Stimulated activated effector memory CD8-positive, alpha-beta T cell treated with anti-CD3 and anti-CD28 coated beads, Interleukin-12 subunit alpha, Interleukin-12 subunit beta, amount 100 ng/mL, for 72 hours (primary cell): ENCODE measurements around the gene ADCY4.

ENCODE experiments used
- ATAC-seq: fragments of 150-1000 bp; cut with Tn5 transposase; 2 replicates; pipeline ENCODE4 v1.10.0; 2021
- DNase-seq, 2 donors: peaks; one replicate each; pipeline ENCODE4 v3.0.0; 2021 to 2022; ENCODE audit warnings: low spot score in 2 of 2
- H3K27ac Mint-ChIP-seq: one replicate; pipeline ENCODE4 v1.8.0; 2022; ENCODE audit warnings: mild to moderate bottlenecking, mixed read lengths
- H3K36me3 Mint-ChIP-seq: one replicate; pipeline ENCODE4 v1.8.0; 2022; ENCODE audit warnings: mild to moderate bottlenecking, mixed read lengths
- H3K4me1 Mint-ChIP-seq: one replicate; pipeline ENCODE4 v1.8.0; 2022; ENCODE audit warnings: mixed read lengths
- H3K4me3 Mint-ChIP-seq: one replicate; pipeline ENCODE4 v1.8.0; 2022; ENCODE audit warnings: mild to moderate bottlenecking, mixed read lengths
- H3K9me3 Mint-ChIP-seq: one replicate; pipeline ENCODE4 v1.8.0; 2022; ENCODE audit warnings: mixed read lengths

The ADCY4 gene

DNA sequence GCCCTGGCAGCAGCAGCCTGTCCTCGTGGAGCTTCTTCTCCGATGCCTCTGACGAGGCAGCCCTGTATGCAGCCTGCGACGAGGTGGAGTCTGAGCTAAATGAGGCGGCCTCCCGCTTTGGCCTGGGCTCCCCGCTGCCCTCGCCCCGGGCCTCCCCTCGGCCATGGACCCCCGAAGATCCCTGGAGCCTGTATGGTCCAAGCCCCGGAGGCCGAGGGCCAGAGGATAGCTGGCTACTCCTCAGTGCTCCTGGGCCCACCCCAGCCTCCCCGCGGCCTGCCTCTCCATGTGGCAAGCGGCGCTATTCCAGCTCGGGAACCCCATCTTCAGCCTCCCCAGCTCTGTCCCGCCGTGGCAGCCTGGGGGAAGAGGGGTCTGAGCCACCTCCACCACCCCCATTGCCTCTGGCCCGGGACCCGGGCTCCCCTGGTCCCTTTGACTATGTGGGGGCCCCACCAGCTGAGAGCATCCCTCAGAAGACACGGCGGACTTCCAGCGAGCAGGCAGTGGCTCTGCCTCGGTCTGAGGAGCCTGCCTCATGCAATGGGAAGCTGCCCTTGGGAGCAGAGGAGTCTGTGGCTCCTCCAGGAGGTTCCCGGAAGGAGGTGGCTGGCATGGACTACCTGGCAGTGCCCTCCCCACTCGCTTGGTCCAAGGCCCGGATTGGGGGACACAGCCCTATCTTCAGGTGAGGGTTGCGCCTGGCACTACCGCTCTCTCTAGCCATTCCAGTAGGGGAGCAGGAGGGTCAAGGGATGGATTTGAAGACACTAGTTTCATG is 35.2 kb upstream of the ADCY4 start:
- H3K4me1 Mint-ChIP-seq = peaks cover 29% of the 10 kb centered on the region
- H3K4me3 Mint-ChIP-seq = no peak overlapping the region
- no peak for ATAC-seq
- H3K9me3 Mint-ChIP-seq = no peaks in the 10 kb centered on the region
- DNase-seq = no peak
- H3K36me3 Mint-ChIP-seq = no peaks in the 10 kb centered on the region
- H3K27ac Mint-ChIP-seq = no peak overlapping the region

DNA sequence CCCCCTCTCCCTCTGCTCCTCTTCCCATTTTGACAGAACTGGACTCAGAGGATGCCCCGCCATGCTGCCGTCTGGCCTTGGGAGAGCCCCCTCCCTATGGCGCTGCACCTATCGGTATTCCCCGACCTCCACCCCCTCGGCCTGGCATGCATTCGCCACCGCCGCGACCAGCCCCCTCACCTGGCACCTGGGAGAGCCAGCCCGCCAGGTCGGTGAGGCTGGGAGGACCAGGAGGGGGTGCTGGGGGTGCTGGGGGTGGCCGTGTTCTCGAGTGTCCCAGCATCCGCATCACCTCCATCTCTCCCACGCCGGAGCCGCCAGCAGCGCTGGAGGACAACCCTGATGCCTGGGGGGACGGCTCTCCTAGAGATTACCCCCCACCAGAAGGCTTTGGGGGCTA is 34.6 kb upstream of the ADCY4 start:
- H3K4me1 Mint-ChIP-seq = peaks cover 29% of the 10 kb centered on the region
- peak overlapping the region; percentile 67 for H3K4me3 Mint-ChIP-seq
- DNase-seq = no peak
- peak overlapping the region; percentile 72 for H3K27ac Mint-ChIP-seq
- H3K36me3 Mint-ChIP-seq = no peaks in the 10 kb centered on the region
- no peak for ATAC-seq
- no peaks in the 10 kb centered on the region for H3K9me3 Mint-ChIP-seq

DNA sequence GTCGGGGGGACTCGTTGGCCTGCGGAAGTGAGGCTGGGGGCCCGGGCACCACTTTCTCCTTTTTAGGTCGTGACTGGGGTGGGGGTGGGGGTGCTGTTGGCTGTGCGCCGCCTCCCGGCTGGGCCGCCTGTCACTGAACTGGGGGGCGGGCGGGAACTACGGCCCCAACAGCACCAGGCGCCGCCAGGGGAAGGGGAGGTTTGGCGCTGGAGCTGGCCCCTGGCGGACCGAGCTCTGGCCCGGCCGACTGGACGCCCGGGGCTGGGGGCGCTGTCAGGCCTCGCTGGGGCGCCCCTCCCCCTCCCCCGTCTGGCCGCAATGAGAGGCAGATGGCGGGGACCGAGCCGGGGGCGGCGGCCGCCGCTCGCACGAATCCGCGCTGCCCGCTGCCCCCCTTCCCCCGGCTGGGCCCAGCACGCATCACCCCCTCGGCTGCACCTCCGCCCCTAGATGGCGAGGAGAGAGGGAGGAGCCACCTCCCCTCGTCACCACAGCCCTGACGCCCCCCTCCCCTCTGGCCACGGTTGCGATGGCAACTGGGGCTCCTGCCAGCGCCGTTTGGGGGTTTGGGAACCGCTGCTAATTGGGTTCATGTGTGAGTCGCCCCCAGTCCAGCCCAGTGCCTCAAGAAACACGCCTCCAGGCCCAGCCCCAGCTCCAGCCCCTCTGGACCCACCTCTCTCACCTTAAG is 33.8 kb upstream of the ADCY4 start:
- Mint-ChIP-seq H3K27ac (peak overlapping the region; percentile 72), H3K9me3 (no peaks in the 10 kb centered on the region), H3K36me3 (no peaks in the 10 kb centered on the region), H3K4me1 (peaks cover 29% of the 10 kb centered on the region), H3K4me3 (peak overlapping the region; percentile 67)
- ATAC-seq (peak; percentile 33), DNase-seq (no peak)

DNA sequence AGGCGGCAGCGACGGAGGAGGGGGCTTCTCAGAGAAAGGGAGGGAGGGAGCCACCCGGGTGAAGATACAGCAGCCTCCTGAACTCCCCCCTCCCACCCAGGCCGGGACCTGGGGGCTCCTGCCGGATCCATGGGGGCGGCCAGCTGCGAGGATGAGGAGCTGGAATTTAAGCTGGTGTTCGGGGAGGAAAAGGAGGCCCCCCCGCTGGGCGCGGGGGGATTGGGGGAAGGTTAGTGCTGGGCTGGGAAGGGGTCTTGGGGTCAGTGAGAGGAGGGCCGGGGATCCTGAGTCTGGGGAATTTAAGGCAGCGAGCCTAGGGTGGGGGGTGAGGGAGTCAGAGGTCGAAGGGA is 33.3 kb upstream of the ADCY4 start:
- H3K4me1 Mint-ChIP-seq = peaks cover 29% of the 10 kb centered on the region
- H3K4me3 Mint-ChIP-seq = peak overlapping the region; percentile 67
- H3K9me3 Mint-ChIP-seq = no peaks in the 10 kb centered on the region
- no peak overlapping the region for H3K27ac Mint-ChIP-seq
- ATAC-seq (no peak), DNase-seq (no peak)
- H3K36me3 Mint-ChIP-seq = no peaks in the 10 kb centered on the region

DNA sequence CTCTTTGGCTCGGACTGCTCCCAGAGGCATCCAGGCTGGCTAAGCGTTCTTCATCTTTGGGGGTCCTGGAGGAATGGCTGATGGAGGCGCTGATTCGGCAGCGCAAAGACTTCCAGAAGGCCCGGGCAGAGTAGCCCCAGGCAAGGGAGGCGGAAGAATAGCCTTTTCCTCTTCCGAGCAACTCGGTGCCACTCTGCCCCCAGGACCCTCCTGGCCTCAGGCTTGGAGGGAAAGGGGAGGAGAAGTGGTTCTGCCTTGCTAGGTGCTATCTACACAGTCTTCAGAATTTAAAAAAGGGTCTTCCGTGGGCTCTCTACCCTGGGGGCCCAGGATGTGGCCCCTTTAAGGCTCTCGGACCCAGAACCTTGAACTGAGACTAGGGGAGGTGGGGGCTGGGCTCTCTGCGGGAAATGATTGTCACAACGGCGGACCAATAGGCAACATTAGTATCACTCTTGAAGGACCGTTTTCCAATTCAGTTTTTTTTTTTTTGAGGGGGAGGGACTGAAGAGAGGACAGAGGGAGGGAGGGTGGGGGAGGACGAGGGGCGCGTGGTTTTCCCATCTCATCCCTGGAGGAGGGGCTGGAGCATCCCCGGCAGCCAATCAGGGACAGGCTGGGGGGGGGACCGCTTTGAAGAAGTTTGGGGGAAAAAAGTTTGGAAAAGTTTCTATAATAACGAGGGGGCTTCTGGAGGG is 32.8 kb upstream of the ADCY4 start, which contains the start of gene NFATC4:
Gene NFATC4, plus strand, starts transcription at position 671 of the 698 bp plus-strand sequence. CDS start 157 bp downstream, outside the sequence.
- H3K36me3 Mint-ChIP-seq = no peaks in the 10 kb centered on the region
- ATAC-seq (no peak), DNase-seq (no peak)
- peaks cover 29% of the 10 kb centered on the region for H3K4me1 Mint-ChIP-seq
- peak within 1 kb of the TSS; percentile 67 for H3K4me3 Mint-ChIP-seq
- H3K27ac Mint-ChIP-seq = peak within 1 kb of the TSS; percentile 72
- H3K9me3 Mint-ChIP-seq = no peaks in the 10 kb centered on the region

DNA sequence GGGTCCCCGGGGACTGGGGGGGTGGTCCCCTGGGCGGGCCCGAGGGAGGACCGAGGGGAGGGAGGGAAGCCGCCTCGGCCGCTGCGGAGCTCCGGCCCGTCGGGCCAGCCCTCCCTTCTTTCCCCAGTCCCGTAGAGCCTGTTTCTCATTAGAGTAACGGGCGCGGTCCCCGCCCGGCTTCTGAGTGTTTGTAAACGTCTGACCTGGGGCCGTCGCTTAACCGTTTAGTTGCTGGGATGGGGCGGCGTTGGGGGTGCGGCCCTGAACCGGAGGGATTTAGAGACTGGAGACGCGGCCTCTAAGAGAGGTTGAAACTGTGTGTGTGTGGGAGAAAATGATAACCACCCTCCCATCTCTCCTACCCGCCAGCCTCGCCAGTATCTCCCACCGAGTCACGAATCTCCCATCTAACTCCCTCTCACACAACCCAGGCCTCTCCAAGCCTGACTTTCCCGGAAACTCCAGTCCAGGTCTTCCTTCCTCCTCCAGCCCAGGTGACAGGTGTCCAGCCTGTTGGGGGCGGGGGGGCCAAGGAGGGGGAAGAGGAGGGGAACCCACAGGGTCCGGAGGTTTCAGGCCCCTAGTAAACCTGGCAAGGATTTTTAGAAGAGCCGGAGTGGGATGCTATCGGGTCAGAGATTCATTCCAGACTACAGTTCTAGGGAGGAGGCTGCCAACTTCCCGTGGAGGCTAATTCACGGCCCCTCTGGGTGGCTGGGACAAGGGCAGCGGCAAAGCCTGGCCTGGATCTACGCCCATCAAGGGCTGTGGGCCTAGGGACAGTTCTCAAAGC is 32.0 kb upstream of the ADCY4 start:
- no peak overlapping the region for H3K27ac Mint-ChIP-seq
- peak overlapping the region; percentile 67 for H3K4me3 Mint-ChIP-seq
- no peaks in the 10 kb centered on the region for H3K36me3 Mint-ChIP-seq
- DNase-seq = peak in 1 of 2 donors; percentile 63
- H3K9me3 Mint-ChIP-seq = no peaks in the 10 kb centered on the region
- ATAC-seq = peak; percentile 46
- H3K4me1 Mint-ChIP-seq = peaks cover 29% of the 10 kb centered on the region

DNA sequence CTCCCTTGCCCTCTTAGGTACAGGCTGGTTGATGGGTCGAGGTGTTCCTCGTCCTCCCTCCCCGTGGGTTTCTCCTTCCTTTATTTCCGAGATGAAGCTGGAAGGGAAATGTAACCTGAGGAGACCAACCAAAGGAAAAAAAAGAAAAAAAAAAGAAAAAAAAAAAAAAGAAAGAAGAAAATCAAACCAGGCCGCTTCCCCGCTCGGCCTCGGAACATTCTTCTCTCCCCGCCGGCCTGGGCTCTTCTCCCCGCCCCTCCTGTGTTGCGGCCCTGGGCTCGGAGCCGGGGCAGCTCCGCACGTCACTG is 31.5 kb upstream of the ADCY4 start:
- peak overlapping the region; percentile 67 for H3K4me3 Mint-ChIP-seq
- H3K9me3 Mint-ChIP-seq = no peaks in the 10 kb centered on the region
- no peaks in the 10 kb centered on the region for H3K36me3 Mint-ChIP-seq
- ATAC-seq (no peak), DNase-seq (no peak)
- peaks cover 29% of the 10 kb centered on the region for H3K4me1 Mint-ChIP-seq
- peak overlapping the region; percentile 75 for H3K27ac Mint-ChIP-seq

DNA sequence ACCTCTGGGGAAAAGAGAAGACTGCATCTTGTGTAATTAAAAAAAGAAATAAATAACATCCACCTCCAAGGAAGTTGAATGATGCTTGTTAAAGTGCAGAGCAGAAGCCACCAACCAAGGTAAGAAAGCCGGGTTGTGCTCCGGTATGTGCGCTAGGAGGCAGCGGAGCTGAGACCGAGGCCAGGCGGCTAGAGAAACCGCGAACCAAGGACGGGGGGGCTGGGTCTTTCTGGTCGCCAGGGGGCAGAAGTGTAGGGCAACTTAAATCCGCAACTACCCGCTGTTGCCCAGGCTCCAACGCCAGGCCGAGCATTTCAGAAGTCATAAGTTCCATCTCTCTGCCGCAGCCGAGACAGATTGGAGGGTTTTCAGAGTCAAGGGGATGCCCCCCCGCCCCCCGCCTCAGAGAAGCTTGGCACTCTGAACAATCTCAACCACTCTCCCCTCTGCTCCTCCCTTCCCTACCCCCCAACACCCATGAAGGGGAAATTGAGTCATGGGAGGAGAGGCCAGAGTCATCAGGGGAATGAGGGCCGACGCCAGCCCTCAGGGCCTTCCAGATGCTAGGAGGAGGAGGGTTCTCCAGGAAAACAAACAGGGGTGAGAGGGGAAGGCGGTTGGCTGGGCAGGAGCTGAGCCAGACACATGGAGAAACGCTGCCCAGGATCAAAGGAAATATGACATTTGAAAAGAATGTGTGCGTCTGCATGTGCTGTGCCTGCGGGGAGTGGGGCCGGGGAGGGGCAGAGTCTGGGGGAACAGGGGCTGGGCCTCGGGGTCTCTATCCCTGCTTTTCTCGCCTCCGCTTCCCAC is 30.9 kb upstream of the ADCY4 start:
- no peaks in the 10 kb centered on the region for H3K9me3 Mint-ChIP-seq
- H3K27ac Mint-ChIP-seq = peak overlapping the region; percentile 75
- peaks cover 29% of the 10 kb centered on the region for H3K4me1 Mint-ChIP-seq
- peak; percentile 29 to 81 for DNase-seq
- no peaks in the 10 kb centered on the region for H3K36me3 Mint-ChIP-seq
- peak overlapping the region; percentile 67 for H3K4me3 Mint-ChIP-seq
- ATAC-seq = peak; percentile 79

DNA sequence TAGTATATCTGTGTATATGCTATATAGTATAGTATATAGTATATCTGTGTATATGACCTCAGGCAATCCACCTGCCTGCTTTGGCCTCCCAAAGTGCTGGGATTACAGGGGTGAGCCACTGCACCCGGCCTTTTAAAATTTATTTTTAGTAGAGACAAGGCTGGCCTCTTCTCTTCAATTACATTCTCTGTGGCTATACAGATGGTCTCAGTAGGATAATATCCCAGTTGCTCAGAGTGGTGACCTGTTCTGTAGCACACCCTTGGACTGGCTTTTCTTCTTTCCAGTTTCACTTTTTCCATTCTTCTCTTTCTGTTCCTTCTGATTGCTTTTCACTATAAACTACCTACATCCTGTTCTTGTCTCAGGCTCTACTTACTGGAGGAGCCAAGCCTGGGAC is 30.0 kb upstream of the ADCY4 start:
- no peaks in the 10 kb centered on the region for H3K9me3 Mint-ChIP-seq
- DNase-seq (no peak), ATAC-seq (no peak)
- H3K4me1 Mint-ChIP-seq = peaks cover 29% of the 10 kb centered on the region
- H3K4me3 Mint-ChIP-seq = no peak overlapping the region
- no peak overlapping the region for H3K27ac Mint-ChIP-seq
- H3K36me3 Mint-ChIP-seq = no peaks in the 10 kb centered on the region

DNA sequence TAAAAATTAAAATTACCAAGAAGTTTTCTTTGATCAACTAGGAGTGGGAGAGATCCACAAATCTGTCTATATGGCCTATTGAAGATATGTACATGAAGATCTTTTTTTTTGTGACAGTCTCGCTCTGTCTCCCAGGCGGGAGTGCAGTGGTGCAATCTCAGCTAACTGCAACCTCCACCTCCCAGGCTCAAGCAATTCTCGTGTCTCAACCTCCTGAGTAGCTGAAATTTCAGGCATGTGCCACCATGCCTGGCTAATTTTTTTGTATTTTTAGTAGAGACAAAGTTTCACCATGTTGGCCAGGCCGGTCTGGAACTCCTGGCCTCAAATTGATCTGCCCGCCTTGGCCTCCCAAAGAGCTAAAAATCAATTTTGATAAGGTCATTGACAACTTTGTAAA is 28.5 kb upstream of the ADCY4 start:
- Mint-ChIP-seq H3K9me3 (no peaks in the 10 kb centered on the region), H3K27ac (no peak overlapping the region), H3K36me3 (no peaks in the 10 kb centered on the region), H3K4me3 (no peak overlapping the region), H3K4me1 (peaks cover 23% of the 10 kb centered on the region)
- DNase-seq = no peak
- no peak for ATAC-seq

DNA sequence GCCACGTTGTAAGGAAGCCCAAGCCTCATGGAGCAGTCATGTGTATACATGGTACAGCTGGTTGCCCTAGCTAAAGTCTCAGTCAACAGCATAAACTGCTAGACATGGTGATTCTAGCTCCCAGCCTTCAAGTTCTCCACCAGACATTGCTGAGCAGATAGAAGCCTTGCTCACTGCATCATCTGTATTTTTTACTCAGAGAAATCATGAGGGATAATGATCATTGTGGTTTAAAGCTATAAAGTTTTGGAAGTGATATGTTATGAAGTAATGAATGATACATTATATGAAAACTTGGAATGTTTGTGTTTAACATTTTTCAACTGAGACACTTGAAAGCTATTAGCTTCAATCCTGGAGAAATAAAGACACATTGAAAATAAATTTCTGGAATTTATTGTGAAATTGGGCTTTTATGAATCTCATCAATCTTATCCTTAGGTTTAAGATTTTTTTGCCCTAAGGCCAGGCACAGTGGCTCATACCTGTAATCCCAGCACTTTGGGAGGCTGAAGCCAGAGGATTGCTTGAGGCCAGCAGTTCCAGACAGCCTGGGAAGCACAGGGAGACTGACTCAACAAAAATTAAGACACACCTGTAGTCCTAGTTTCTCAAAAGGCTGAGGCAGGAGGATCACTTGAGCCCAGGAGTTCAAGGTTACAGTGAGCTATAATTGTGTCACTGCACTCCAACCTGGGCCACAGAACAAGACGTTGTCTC is 27.5 kb upstream of the ADCY4 start:
- Mint-ChIP-seq H3K27ac (no peak overlapping the region), H3K4me1 (peaks cover 18% of the 10 kb centered on the region), H3K36me3 (no peaks in the 10 kb centered on the region), H3K4me3 (no peak overlapping the region), H3K9me3 (no peaks in the 10 kb centered on the region)
- ATAC-seq = no peak
- DNase-seq = no peak

DNA sequence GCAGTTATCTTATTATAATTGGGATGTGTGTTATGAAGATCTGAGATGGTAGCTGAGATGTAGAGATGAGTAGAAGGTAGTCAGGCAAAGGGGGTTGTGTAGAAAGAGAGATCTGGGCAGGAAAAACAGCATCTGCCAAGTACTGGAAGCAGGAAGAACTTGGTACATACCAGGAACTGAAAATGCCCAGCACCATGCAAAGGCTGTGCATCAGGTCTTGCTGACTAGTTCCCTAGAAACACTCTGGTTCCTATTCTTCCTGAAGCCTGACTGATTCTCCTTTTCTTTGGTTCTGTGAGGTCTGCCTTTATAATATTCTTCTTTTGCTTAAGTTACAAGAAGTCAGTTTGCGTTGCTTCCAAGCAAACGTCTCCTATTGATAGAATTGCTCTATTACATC is 26.5 kb upstream of the ADCY4 start:
- H3K4me3 Mint-ChIP-seq = no peak overlapping the region
- ATAC-seq = no peak

DNA sequence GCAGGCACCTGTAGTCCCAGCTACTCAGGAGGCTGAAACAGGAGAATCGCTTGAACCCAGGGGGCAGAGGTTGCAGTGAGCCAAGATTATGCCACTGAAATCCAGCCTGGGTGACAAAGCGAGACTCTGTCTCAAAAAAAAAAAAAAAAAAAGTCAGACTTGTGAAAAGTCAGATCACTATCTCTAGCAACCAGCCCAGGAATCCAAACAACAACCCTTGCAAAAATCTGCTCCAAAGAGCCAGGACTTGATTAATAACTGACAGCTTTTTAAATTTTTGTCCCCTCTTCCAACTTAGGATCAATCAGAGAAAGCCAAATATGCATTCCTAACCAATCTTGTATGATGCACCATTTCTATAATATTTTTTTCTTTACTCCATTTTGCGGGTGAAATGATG is 25.4 kb upstream of the ADCY4 start:
- DNase-seq (no peak), ATAC-seq (no peak)
- H3K4me1 Mint-ChIP-seq = no peaks in the 10 kb centered on the region
- H3K9me3 Mint-ChIP-seq = no peaks in the 10 kb centered on the region
- no peak overlapping the region for H3K27ac Mint-ChIP-seq
- no peak overlapping the region for H3K4me3 Mint-ChIP-seq
- no peaks in the 10 kb centered on the region for H3K36me3 Mint-ChIP-seq

More for the DNA sequence above, 26.5 kb upstream of the ADCY4 start:
- Mint-ChIP-seq H3K36me3 (no peaks in the 10 kb centered on the region), H3K9me3 (no peaks in the 10 kb centered on the region), H3K4me1 (peaks cover 9% of the 10 kb centered on the region), H3K27ac (no peak overlapping the region)
- DNase-seq = no peak

DNA sequence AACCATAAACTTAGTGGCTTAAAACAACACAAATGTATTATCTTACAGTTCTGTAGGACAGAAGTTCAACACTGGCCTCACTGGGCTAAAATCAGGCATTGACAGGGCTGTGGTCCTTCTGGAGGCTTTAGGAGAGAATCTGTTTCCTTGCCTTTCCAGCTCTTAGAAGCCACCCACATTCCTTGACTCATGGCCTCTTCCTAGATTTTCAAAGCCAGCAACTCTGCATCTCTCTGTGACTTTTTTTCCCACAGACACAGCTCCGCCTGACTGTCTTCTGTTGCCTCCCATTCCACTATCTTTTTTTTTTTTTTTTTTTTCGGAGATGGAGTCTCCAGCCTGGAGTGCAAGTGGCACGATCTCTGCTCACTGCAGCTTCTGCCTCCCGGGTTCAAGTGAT is 21.3 kb upstream of the ADCY4 start:
- H3K4me3 Mint-ChIP-seq = no peak overlapping the region
- no peak for ATAC-seq
- DNase-seq = no peak

More for the DNA sequence above, 21.3 kb upstream of the ADCY4 start:
- Mint-ChIP-seq H3K27ac (no peak overlapping the region), H3K9me3 (no peaks in the 10 kb centered on the region), H3K36me3 (no peaks in the 10 kb centered on the region), H3K4me1 (peaks cover 10% of the 10 kb centered on the region)
